A673 (cell line): ENCODE data around the gene INVS.

Experiments
- EZH2 ChIP-seq: fragments of 200-600 bp; sonication (generic); IDR thresholded peaks from 2 replicates; pipeline ENCODE4 v1.6.1; 2017; ENCODE audit warnings: borderline replicate concordance, low read depth, mild to moderate bottlenecking, mixed read lengths, antibody characterized with exemption, low read length; ENCODE audit not compliant: poor library complexity, severe bottlenecking
- TF ChIP-seq, protein P1 (sequence below): fragments of 300-800, 200-600 bp; sonication (generic); conservative IDR thresholded peaks from 2 replicates; pipeline ENCODE4 v1.5.1; 2017; ENCODE audit warnings: low read depth, mild to moderate bottlenecking, antibody characterized with exemption, low read length, moderate library complexity, mixed read lengths

DNA sequence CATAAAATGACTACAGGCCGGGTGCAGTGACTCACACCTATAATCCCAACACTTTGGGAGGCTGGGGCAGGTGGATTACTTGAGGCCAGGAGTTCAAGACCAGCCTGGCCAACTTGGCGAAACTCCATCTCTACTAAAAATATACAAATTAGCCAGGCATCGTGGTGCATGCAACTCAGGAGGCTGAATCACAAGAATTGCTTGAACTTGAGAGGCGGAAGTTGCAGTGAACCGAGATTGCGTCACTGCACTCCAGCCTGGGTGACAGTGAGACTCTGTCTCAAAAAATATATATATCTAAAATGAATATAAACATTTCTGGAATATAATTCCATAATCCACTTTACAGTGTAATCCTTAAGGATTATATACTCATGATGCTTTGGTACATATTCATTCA is 187.2 kb downstream of the INVS start:
- TF ChIP-seq EZH2: no peak
- TF ChIP-seq, protein P1, sequence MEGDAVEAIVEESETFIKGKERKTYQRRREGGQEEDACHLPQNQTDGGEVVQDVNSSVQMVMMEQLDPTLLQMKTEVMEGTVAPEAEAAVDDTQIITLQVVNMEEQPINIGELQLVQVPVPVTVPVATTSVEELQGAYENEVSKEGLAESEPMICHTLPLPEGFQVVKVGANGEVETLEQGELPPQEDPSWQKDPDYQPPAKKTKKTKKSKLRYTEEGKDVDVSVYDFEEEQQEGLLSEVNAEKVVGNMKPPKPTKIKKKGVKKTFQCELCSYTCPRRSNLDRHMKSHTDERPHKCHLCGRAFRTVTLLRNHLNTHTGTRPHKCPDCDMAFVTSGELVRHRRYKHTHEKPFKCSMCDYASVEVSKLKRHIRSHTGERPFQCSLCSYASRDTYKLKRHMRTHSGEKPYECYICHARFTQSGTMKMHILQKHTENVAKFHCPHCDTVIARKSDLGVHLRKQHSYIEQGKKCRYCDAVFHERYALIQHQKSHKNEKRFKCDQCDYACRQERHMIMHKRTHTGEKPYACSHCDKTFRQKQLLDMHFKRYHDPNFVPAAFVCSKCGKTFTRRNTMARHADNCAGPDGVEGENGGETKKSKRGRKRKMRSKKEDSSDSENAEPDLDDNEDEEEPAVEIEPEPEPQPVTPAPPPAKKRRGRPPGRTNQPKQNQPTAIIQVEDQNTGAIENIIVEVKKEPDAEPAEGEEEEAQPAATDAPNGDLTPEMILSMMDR: no peak
